Measurements from ENCODE around the gene MAP1LC3B. TPM values are rescaled to one million over a fixed set of nuclear protein-coding genes. Genes with fewer than 3 reads are reported as not detected.

Gene MAP1LC3B
- total RNA-seq, 2 experiments from 2014 or later: 50.5 to 55.4 TPM

DNA sequence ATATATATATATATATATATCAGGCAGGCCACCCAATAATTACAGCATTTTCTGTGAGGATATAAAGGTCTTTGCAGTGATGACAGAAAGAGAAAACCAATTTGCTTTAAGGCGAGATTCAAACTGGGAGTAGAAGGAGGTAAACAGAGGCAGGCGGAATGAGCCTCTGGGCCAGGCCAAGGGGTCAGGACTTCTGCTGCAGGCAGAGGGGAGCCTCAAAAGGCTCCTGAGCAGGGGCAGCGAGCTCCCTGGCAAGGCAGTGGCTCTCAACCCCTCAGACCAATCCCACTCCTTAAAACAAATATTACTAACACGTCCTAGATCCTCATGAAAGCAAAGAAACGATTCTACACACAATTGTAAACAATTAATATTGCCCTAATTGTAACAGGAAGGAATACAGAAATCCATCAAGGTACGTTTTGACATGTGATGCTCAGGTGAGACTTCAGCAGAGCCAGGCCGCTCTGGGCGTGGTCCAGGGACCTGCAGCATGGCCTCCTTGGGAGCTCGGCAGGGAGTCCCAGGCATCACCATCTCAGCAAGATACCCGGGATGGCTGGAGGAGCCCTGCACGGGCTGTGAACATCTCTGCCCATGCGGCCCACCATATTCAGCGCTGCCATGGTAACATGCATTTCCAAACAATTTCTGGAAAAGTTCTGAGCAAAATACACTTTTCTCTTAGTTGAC, 27.0 kb upstream of the MAP1LC3B start:
- POLR2A ChIA-PET: no interaction called here
- H3K27ac Mint-ChIP-seq: peak overlapping the region; percentile 76
- peaks cover 5% of the 10 kb centered on the region for H3K36me3 Mint-ChIP-seq (ENCODE audit: low read depth)

DNA sequence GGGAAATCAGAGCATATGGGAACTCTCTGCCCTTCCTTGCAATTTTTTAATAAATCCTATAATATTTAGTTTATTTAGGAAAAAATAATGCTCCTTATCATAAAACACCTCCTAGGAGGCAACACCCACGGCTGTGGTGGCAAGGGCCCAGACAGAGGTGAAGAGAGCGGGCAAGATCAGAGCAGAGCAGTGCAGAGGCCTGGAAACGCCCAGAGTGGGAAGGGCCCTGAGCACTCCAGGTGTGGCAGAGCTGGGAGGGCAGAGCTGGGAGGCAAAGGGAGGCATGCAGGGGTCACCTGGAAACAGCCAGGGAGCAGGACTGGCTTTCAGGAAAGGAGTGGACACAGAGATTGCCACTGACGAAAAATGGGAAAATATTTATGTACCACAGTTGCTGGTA, 25.8 kb upstream of the MAP1LC3B start:
- CTCF ChIA-PET: interaction anchor here (1.9 kb wide), 1 partner anchor 17 kb away, joined by 5 read pairs; the partner anchor contains the start of gene FBXO31
- no peak overlapping the region for H3K4me3 Mint-ChIP-seq

More for the DNA sequence above, 27.0 kb upstream of the MAP1LC3B start:
- Mint-ChIP-seq H3K9me3 (no peaks in the 10 kb centered on the region), H3K27me3 (no peaks in the 10 kb centered on the region), H3K4me1 (peaks cover 37% of the 10 kb centered on the region), H3K4me3 (no peak overlapping the region)
- CTCF ChIA-PET: interaction anchor here (0.7 to 1.9 kb wide), 2 partner anchors 18 to 32 kb away, joined by 3 to 5 read pairs; partner anchors contain the start of gene FBXO31
- DNase-seq: no peak

GRCh38 chr16:87366930-87367329, 25.2 kb upstream of the MAP1LC3B start:
- peaks cover 5% of the 10 kb centered on the region for H3K36me3 Mint-ChIP-seq (ENCODE audit: low read depth)
- no peak for DNase-seq
- no peaks in the 10 kb centered on the region for H3K27me3 Mint-ChIP-seq
- peak overlapping the region; percentile 31 for H3K27ac Mint-ChIP-seq
- no peak overlapping the region for H3K4me3 Mint-ChIP-seq
- no peaks in the 10 kb centered on the region for H3K9me3 Mint-ChIP-seq
- CTCF ChIA-PET: interaction anchor here (1.9 kb wide), 1 partner anchor 17 kb away, joined by 5 read pairs; the partner anchor contains the start of gene FBXO31
- peaks cover 43% of the 10 kb centered on the region for H3K4me1 Mint-ChIP-seq
- POLR2A ChIA-PET: no interaction called here

More for the DNA sequence above, 25.8 kb upstream of the MAP1LC3B start:
- peaks cover 5% of the 10 kb centered on the region for H3K36me3 Mint-ChIP-seq (ENCODE audit: low read depth)
- POLR2A ChIA-PET: no interaction called here
- peaks cover 38% of the 10 kb centered on the region for H3K4me1 Mint-ChIP-seq
- DNase-seq: no peak
- no peak overlapping the region for H3K27ac Mint-ChIP-seq
- no peaks in the 10 kb centered on the region for H3K27me3 Mint-ChIP-seq
- H3K9me3 Mint-ChIP-seq: no peaks in the 10 kb centered on the region

GRCh38 chr16:87367529-87367928, 24.6 kb upstream of the MAP1LC3B start:
- ChIA-PET POLR2A (no interaction called here), CTCF (no interaction called here)
- no peak for DNase-seq
- H3K9me3 Mint-ChIP-seq: no peaks in the 10 kb centered on the region
- H3K4me1 Mint-ChIP-seq: peaks cover 46% of the 10 kb centered on the region
- H3K27ac Mint-ChIP-seq: peak overlapping the region; percentile 27
- peaks cover 5% of the 10 kb centered on the region for H3K36me3 Mint-ChIP-seq (ENCODE audit: low read depth)
- H3K4me3 Mint-ChIP-seq: no peak overlapping the region
- no peaks in the 10 kb centered on the region for H3K27me3 Mint-ChIP-seq

DNA sequence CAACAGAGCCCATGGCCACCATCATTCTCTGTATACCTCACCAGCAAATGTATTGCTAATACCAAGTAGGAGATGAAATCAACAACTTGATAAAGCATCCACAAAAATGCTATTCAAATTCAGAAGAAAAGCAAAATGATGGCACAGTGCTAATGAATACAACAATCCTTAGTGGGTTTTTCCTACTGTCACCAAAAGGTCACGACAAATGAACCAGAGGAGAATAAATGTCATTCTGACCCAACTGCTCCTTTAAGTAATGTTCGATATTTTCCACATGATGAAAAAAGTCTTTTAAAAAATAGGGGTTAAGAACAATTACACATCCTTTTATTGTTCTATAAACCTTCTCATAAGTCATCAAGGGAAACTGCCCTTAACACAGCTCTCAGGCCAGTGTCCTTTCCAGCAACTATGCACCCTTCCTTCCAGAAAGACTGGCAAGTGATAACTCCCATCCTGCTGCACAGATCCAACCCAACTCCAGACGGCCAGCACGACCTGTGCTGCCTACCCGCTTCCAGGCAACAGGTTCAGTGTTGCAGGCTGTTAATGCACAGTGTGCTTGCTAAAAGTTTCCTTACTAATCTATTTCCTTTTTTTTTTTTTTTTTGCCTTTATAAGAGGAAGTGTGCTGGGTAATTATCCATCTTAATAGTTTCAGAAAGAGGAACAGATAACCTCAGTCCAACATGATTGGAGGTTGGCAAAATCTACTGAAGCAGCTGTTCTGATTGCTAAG, 23.9 kb upstream of the MAP1LC3B start:
- Mint-ChIP-seq H3K9me3 (no peaks in the 10 kb centered on the region), H3K4me1 (peaks cover 46% of the 10 kb centered on the region), H3K4me3 (no peak overlapping the region), H3K36me3 (ENCODE audit: low read depth) (peaks cover 5% of the 10 kb centered on the region), H3K27ac (no peak overlapping the region), H3K27me3 (no peaks in the 10 kb centered on the region)
- ChIA-PET POLR2A (no interaction called here), CTCF (no interaction called here)
- no peak for DNase-seq

DNA sequence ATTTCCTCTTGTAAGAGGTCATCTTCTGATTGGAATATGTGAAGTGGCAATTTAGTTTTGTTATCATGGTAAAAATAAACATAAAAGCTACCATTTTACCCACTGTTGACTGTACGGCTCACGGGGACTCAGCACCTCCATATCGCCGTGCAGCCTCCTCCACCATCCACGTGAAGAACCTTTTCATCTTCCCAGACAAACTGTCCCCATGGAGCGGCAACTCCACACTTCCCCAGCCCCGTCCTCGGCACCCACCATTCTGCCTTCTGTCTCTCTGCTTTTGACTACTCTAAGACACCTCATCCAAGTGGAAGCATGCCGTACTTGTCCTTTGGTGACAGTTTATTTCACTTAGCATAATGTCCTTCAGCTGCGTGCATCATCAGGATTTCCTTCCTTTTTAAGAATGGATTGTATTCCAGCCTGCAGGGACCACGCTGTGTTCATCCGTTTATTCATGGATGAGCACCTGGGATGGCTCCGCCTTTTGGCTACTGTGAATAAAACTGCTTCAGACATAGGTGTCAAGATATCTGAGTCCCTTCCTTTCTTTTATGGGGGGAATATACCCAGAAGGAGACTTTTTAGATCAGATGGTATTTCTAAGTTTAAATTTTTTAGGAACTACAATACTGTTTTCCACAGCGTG, 22.9 kb upstream of the MAP1LC3B start:
- H3K27me3 Mint-ChIP-seq: no peaks in the 10 kb centered on the region
- no peak for DNase-seq
- CTCF ChIA-PET: no interaction called here
- peaks cover 43% of the 10 kb centered on the region for H3K4me1 Mint-ChIP-seq
- no peak overlapping the region for H3K4me3 Mint-ChIP-seq
- POLR2A ChIA-PET: no interaction called here
- no peak overlapping the region for H3K27ac Mint-ChIP-seq
- H3K9me3 Mint-ChIP-seq: no peaks in the 10 kb centered on the region
- H3K36me3 Mint-ChIP-seq (ENCODE audit: low read depth): peaks cover 5% of the 10 kb centered on the region

DNA sequence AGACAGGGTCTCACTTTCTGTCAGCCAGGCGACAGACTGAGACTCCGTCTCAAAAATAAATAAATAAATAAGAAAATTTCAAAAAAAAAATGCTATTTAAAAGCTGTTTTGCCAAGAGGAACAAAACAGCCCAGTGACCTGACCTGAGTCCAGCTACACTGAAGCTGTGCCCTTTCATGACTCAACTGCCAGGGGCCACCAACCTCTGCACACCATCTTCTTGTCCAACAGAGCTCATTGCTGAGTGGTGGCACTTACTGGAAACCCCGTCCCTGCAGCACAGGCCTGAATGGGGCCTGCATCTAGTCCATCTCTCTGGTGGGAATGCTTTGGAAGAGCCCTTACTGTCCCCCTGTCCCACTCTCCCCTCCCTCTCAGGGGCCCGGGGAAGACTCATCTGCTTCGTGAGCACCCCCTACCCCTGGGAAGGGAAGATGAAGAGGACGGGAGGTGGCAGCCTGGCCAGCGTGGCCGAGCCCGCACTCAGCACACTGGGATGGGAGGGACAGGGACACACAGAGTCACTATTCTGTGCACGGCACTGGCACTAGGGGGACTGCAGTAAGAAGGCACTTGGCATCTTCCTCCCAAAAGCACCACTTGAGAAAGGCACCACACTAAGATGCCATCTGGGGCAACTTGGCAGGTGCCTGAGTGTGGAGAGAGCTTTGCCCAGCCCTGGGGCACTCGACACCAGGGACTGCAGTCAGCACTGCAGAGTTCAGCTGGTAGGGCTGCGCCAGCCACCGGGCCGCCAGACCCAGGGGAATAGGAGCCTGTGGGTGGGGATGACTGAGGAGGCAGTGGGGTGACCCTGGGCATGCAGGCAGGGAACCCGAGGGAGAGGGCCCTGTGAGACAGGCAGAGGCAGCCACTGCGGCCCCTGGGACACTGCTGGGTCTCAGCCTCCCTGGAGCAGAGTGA, 22.1 kb upstream of the MAP1LC3B start:
- no peak overlapping the region for H3K4me3 Mint-ChIP-seq
- CTCF ChIA-PET: no interaction called here
- no peaks in the 10 kb centered on the region for H3K27me3 Mint-ChIP-seq
- no peaks in the 10 kb centered on the region for H3K9me3 Mint-ChIP-seq
- H3K27ac Mint-ChIP-seq: no peak overlapping the region
- H3K4me1 Mint-ChIP-seq: peaks cover 36% of the 10 kb centered on the region
- no peak for DNase-seq
- H3K36me3 Mint-ChIP-seq (ENCODE audit: low read depth): peaks cover 5% of the 10 kb centered on the region
- POLR2A ChIA-PET: interaction anchor here (0.6 kb wide), 1 partner anchor 14 kb away, joined by 3 read pairs; no protein-coding TSS in a partner anchor

DNA sequence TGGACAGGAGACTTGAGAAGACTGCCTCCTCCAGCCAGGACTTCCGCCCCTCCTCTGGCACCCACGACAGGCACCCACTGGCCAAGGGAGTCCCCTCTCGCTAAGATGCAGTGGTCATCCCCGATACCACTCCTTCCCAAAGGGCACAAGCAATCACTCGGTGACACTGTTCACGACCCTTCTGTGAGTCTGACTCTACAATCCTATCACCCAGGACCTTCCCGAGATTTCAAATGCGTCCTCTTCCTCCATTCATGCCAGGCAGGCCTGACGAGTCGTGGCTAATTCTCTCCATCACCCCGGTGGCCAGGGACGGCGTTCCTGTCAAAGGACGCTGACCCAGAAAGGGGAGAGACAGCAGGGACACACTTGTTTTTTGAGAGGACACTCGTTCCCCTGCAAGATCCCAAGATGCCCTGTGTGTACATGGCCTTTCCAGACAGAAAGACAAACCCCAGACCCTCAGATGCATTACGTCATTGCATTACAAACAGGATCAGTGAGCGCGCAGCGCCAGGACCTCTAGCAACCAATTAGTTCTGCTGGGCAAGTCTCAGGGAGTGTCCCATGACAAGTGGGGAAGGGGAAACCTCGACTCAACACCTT, 20.8 kb upstream of the MAP1LC3B start:
- no peak for DNase-seq
- H3K36me3 Mint-ChIP-seq (ENCODE audit: low read depth): peaks cover 4% of the 10 kb centered on the region

DNA sequence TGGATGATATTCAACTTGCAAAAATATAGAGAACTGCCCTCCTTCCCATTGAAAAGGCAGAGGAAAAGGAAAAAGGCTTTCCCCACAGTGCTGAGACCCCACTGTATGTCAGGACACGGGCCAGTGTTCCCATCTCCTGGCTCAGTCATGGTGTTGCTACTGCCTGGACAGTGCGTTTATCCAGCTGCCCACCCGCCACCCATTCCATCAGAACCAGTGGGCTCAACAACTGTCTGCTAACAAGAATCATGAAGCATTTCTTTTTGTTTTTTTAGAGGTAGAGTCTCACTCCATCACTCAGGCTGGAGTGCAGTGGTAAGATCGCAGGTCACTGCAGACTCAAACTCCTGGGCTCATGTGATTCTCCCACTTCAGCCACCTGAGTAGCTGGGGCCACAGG, 19.8 kb upstream of the MAP1LC3B start:
- Mint-ChIP-seq H3K27me3 (no peaks in the 10 kb centered on the region), H3K27ac (no peak overlapping the region), H3K4me3 (no peak overlapping the region), H3K36me3 (ENCODE audit: low read depth) (peaks cover 4% of the 10 kb centered on the region), H3K9me3 (no peaks in the 10 kb centered on the region), H3K4me1 (peaks cover 39% of the 10 kb centered on the region)
- ChIA-PET POLR2A (no interaction called here), CTCF (no interaction called here)
- no peak for DNase-seq

More for the DNA sequence above, 20.8 kb upstream of the MAP1LC3B start:
- peaks cover 36% of the 10 kb centered on the region for H3K4me1 Mint-ChIP-seq
- H3K27ac Mint-ChIP-seq: peak overlapping the region; percentile 71
- ChIA-PET CTCF (no interaction called here), POLR2A (no interaction called here)
- H3K4me3 Mint-ChIP-seq: no peak overlapping the region
- H3K9me3 Mint-ChIP-seq: no peaks in the 10 kb centered on the region
- no peaks in the 10 kb centered on the region for H3K27me3 Mint-ChIP-seq

GRCh38 chr16:87374313-87374712, 17.8 kb upstream of the MAP1LC3B start:
- H3K27me3 Mint-ChIP-seq: no peaks in the 10 kb centered on the region
- ChIA-PET POLR2A (no interaction called here), CTCF (interaction anchor here (0.6 to 1.6 kb wide), 2 partner anchors 14 to 34 kb away, joined by 3 to 4 read pairs; no protein-coding TSS in a partner anchor)
- DNase-seq: no peak
- H3K9me3 Mint-ChIP-seq: no peaks in the 10 kb centered on the region
- no peak overlapping the region for H3K4me3 Mint-ChIP-seq
- no peak overlapping the region for H3K27ac Mint-ChIP-seq
- H3K36me3 Mint-ChIP-seq (ENCODE audit: low read depth): peaks cover 11% of the 10 kb centered on the region
- peaks cover 30% of the 10 kb centered on the region for H3K4me1 Mint-ChIP-seq

- POLR2A ChIA-PET: no interaction called here
- no peak overlapping the region for H3K27ac Mint-ChIP-seq
Measured at GRCh38 chr16:87375426-87376135, 16.6 kb upstream of the MAP1LC3B start.

More at GRCh38 chr16:87375426-87376135, 16.6 kb upstream of the MAP1LC3B start:
- CTCF ChIA-PET: no interaction called here
- no peaks in the 10 kb centered on the region for H3K27me3 Mint-ChIP-seq
- H3K4me1 Mint-ChIP-seq: peaks cover 31% of the 10 kb centered on the region
- H3K4me3 Mint-ChIP-seq: no peak overlapping the region
- no peak for DNase-seq
- no peaks in the 10 kb centered on the region for H3K9me3 Mint-ChIP-seq
- peaks cover 11% of the 10 kb centered on the region for H3K36me3 Mint-ChIP-seq (ENCODE audit: low read depth)
